ENCODE results near the gene RAD51B. TPM values are rescaled to one million over a fixed set of nuclear protein-coding genes. Genes with fewer than 3 reads are reported as not detected.

The RAD51B gene
- total RNA-seq, 3 donors from 2014 or later: 10.6 to 77.6 (median 33.8) TPM

DNA sequence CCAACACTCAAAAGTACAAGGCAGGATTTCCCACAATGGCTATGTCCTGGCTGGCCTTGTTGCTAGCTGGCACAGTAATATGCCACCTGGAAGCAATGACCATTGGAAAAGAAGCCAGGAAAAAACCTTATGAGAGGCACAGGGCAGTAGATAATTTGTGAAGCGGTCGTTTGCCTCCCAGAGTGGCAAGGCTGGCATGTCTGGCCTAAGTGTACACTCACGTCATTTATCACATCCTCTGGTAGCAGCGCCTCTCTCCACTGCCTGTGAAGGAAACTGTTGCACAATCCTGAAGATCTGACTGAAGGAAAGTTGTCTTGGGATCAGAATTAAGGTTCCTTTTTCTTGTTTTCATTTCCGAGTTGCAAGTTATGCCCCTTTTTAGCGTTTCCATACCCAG, 564.8 kb downstream of the RAD51B start:
- Histone ChIP-seq H3K36me3 (no peaks in the 10 kb centered on the region), H3K27me3 (no peaks in the 10 kb centered on the region), H3K9me3 (no peaks in the 10 kb centered on the region), H3K4me1 (peaks cover 0 to 5% of the 10 kb centered on the region in 2 donors), H3K27ac (peak overlapping the region; percentile 76 to 80), H3K4me3 (no peak overlapping the region)
- peak in 2 of 3 donors; percentile 57 to 63 for TF ChIP-seq POLR2AphosphoS5 (IDR thresholded peaks at IDR 0.05)
- TF ChIP-seq, protein P1, sequence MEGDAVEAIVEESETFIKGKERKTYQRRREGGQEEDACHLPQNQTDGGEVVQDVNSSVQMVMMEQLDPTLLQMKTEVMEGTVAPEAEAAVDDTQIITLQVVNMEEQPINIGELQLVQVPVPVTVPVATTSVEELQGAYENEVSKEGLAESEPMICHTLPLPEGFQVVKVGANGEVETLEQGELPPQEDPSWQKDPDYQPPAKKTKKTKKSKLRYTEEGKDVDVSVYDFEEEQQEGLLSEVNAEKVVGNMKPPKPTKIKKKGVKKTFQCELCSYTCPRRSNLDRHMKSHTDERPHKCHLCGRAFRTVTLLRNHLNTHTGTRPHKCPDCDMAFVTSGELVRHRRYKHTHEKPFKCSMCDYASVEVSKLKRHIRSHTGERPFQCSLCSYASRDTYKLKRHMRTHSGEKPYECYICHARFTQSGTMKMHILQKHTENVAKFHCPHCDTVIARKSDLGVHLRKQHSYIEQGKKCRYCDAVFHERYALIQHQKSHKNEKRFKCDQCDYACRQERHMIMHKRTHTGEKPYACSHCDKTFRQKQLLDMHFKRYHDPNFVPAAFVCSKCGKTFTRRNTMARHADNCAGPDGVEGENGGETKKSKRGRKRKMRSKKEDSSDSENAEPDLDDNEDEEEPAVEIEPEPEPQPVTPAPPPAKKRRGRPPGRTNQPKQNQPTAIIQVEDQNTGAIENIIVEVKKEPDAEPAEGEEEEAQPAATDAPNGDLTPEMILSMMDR (IDR thresholded peaks at IDR 0.05): no peak
- peak in 1 of 2 donors; percentile 62 for DNase-seq (ENCODE audit: low spot score in 2 of 2)
- intact Hi-C loops (cut with DNase I; ENCODE audit: low total_unique reads): no loop called here

DNA sequence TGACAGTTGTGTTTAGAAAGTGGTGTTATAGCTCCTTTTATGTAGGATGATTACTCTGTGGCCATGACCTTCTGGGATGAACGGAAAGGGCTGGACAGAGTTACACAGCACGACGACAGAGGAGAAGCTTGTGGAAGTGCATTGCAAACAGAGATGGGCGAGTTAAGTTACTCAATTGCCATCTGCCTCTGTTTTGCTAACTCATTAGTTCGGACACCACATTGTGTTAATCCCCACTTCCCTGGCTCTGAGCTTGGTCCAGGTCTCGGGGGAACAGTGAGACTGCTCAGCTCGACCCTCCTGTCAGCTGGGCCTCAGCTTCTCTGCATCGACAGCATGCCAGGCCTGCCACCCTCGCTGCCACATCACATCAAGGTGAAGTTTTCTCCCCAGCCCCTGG, 565.3 kb downstream of the RAD51B start:
- TF ChIP-seq POLR2AphosphoS5 (IDR thresholded peaks at IDR 0.05) (no peak), POLR2A (IDR thresholded peaks at IDR 0.05) (no peak)
- TF ChIP-seq, protein P1 (IDR thresholded peaks at IDR 0.05): no peak
- Histone ChIP-seq H3K27me3 (no peaks in the 10 kb centered on the region), H3K27ac (peak overlapping the region; percentile 76 to 80), H3K9me3 (no peaks in the 10 kb centered on the region), H3K4me1 (peaks cover 0 to 5% of the 10 kb centered on the region in 2 donors), H3K4me3 (no peak overlapping the region), H3K36me3 (no peaks in the 10 kb centered on the region)
- intact Hi-C loops (cut with DNase I; ENCODE audit: low total_unique reads): no loop called here
- no peak for DNase-seq (ENCODE audit: low spot score in 2 of 2)

DNA sequence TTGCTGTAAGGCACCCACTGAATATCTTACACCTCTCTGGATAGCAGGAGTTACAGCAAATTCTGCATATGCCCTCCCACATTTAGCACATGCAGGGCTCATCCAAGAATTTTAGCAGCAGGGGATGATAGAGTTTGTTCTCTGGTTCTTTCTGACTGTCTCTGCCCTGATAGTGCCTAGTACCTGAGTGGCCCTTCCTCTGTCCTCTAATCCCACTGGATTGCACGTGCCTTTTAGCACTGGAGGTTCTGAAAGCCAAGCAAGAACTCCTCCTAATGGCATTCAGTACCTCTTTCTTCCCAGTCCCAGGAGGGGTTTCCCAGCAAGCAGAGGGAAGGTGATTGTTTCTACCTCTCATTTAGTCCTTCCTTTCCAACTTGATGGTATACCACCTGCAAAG, 566.9 kb downstream of the RAD51B start:
- intact Hi-C loops (cut with DNase I; ENCODE audit: low total_unique reads): no loop called here
- peak overlapping the region; percentile 23 to 33 for H3K27ac ChIP-seq
- peaks cover 0 to 5% of the 10 kb centered on the region in 2 donors for H3K4me1 ChIP-seq
- H3K9me3 ChIP-seq: no peaks in the 10 kb centered on the region
- H3K4me3 ChIP-seq: no peak overlapping the region
- TF ChIP-seq POLR2A (IDR thresholded peaks at IDR 0.05) (no peak), POLR2AphosphoS5 (IDR thresholded peaks at IDR 0.05) (no peak)
- TF ChIP-seq, protein P1 (IDR thresholded peaks at IDR 0.05): no peak
- DNase-seq (ENCODE audit: low spot score in 2 of 2): no peak
- no peaks in the 10 kb centered on the region for H3K27me3 ChIP-seq
- H3K36me3 ChIP-seq: no peaks in the 10 kb centered on the region

DNA sequence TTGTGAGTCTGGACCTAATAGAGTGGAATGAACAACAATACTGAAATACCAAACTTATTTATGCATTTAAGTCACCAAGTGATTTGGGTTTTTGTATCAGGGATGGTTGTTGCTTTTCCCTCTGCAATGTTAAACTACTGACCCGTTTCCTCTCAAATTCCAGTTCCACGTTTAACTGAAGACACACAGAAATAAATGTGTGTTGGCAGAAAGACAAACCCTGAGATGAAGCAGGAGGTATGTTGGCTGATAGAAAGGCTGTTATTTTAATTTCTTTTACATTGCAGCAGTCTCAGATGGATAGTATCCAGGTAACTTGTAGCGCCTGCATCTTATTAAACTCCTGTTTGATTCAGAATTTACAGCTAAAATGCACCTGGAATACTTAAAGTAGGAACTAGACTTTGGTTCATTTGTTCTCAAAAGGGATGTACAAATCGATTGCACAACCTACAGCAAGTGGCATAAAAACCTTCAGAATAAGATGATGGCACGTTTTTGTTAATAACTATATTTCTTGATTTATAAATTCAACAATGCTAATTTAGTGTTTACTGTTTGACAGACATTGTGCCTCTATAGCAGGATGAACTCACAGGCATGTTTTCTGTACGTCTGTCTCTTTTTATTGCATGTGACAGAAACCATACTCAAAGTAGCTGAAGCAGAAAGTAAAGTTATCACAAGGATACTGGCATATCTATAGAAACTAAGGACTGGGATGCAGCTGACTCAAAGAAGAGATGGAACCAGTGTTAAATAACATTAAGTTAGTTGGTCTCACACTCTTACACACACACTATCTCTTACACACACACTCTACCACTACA, 567.6 kb downstream of the RAD51B start:
- TF ChIP-seq, protein P1 (IDR thresholded peaks at IDR 0.05): no peak
- TF ChIP-seq POLR2A (IDR thresholded peaks at IDR 0.05) (no peak), POLR2AphosphoS5 (IDR thresholded peaks at IDR 0.05) (no peak)
- H3K9me3 ChIP-seq: no peaks in the 10 kb centered on the region
- no peaks in the 10 kb centered on the region for H3K27me3 ChIP-seq
- DNase-seq (ENCODE audit: low spot score in 2 of 2): no peak
- no peaks in the 10 kb centered on the region for H3K36me3 ChIP-seq
- intact Hi-C loops (cut with DNase I; ENCODE audit: low total_unique reads): no loop called here
- peak overlapping the region; percentile 23 to 26 for H3K27ac ChIP-seq
- no peak overlapping the region for H3K4me3 ChIP-seq
- H3K4me1 ChIP-seq: peaks cover 0 to 10% of the 10 kb centered on the region in 2 donors

DNA sequence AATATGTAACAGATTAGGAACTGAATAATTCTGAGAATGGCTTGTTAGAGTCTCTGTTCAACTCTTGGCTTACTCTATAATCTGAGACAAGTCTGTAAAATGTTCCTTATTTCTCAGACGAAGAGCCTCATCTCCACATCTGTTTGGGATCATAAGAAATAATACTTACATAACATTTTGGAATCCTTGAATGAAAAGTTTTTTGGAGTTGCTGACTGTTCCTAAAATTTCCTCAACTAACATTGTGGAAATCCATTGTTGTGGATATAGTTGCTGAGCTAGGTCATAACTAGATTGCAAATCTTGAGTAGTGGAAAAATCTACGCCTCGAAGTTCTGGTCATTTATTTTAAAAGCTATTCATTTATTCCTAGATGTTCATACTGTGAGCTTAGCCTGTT, 570.4 kb downstream of the RAD51B start:
- Histone ChIP-seq H3K36me3 (no peaks in the 10 kb centered on the region), H3K27ac (peak overlapping the region; percentile 70 to 93), H3K27me3 (no peaks in the 10 kb centered on the region), H3K4me3 (no peak overlapping the region), H3K4me1 (peaks cover 7 to 38% of the 10 kb centered on the region in 2 donors), H3K9me3 (no peaks in the 10 kb centered on the region)
- intact Hi-C loops (cut with DNase I; ENCODE audit: low total_unique reads): no loop called here
- DNase-seq (ENCODE audit: low spot score in 2 of 2): no peak
- TF ChIP-seq POLR2A (IDR thresholded peaks at IDR 0.05) (no peak), POLR2AphosphoS5 (IDR thresholded peaks at IDR 0.05) (no peak)
- TF ChIP-seq, protein P1 (IDR thresholded peaks at IDR 0.05): no peak
